GM13977 (cell line): ENCODE measurements around the gene ARFIP2.
A peak's percentile ranks its signal among the peaks of the same experiment; 100 is the strongest.

Experiments
- DNase-seq: peaks from one replicate; pipeline ENCODE4 v3.0.0; 2012; ENCODE audit warnings: low spot score
- in situ Hi-C: fragments of 300-500 bp; cut with MboI; formaldehyde crosslinking; loops from one replicate; pipeline ENCODE4 v1.12.0; 2022; ENCODE audit warnings: low sequenced_read_pairs, low pct_unique_long_range_greater_than_20kb, mixed read lengths, inconsistent platforms; ENCODE audit not compliant: unreplicated experiment
- TF ChIP-seq, protein P1 (sequence below): IDR thresholded peaks from 2 replicates; pipeline ENCODE4 v1.5.1; 2012; ENCODE audit warnings: mild to moderate bottlenecking, control low read depth; ENCODE audit not compliant: insufficient read depth; ENCODE audit errors: extremely low read depth, missing control alignments

ARFIP2 gene

DNA sequence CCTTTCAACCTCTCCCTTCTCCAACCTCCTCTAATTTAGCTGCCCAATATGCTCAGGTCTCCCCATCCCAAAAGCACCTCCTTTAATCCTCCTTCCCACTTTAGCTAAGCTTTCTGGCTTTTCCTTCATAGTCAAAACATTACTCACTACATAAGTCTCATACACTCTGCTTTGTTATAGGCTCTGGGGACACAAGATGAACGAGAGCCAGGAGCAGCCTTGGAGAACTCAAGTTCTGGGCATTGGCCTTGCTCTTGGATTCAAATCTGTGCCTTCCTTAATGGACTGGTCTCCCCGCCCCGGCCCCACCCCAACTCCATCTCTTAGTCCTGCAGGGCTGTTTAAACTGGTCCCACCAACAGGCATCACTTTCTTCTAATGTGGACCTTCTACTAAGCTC is 28.9 kb downstream of the ARFIP2 start:
- DNase-seq: no peak
- TF ChIP-seq, protein P1, sequence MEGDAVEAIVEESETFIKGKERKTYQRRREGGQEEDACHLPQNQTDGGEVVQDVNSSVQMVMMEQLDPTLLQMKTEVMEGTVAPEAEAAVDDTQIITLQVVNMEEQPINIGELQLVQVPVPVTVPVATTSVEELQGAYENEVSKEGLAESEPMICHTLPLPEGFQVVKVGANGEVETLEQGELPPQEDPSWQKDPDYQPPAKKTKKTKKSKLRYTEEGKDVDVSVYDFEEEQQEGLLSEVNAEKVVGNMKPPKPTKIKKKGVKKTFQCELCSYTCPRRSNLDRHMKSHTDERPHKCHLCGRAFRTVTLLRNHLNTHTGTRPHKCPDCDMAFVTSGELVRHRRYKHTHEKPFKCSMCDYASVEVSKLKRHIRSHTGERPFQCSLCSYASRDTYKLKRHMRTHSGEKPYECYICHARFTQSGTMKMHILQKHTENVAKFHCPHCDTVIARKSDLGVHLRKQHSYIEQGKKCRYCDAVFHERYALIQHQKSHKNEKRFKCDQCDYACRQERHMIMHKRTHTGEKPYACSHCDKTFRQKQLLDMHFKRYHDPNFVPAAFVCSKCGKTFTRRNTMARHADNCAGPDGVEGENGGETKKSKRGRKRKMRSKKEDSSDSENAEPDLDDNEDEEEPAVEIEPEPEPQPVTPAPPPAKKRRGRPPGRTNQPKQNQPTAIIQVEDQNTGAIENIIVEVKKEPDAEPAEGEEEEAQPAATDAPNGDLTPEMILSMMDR: no peak
- in situ Hi-C loops: no loop called here

DNA sequence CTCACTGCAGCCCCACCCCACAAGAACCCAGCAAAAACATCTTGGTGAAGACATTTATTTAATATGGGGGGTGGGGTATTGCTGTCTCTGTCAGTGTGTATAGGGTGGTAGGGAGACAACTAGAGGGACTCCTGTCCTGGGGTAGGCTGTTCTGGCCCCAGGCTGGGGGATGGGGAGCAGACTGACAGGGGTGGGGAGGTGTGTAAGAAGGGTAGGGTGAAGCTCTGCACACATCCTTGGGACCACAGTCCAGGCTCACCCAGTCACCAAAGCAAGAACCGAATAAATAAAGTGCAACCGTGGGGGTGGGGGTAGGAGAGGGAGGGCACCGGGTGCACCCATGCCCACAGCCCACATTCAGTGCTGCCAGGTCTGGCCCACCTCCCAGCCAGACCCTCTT is 32.6 kb downstream of the ARFIP2 start:
- in situ Hi-C loops: loop anchor here (10.0 kb wide), 1 partner anchor 64 kb away; no protein-coding TSS in a partner anchor
- TF ChIP-seq, protein P1: no peak

DNA sequence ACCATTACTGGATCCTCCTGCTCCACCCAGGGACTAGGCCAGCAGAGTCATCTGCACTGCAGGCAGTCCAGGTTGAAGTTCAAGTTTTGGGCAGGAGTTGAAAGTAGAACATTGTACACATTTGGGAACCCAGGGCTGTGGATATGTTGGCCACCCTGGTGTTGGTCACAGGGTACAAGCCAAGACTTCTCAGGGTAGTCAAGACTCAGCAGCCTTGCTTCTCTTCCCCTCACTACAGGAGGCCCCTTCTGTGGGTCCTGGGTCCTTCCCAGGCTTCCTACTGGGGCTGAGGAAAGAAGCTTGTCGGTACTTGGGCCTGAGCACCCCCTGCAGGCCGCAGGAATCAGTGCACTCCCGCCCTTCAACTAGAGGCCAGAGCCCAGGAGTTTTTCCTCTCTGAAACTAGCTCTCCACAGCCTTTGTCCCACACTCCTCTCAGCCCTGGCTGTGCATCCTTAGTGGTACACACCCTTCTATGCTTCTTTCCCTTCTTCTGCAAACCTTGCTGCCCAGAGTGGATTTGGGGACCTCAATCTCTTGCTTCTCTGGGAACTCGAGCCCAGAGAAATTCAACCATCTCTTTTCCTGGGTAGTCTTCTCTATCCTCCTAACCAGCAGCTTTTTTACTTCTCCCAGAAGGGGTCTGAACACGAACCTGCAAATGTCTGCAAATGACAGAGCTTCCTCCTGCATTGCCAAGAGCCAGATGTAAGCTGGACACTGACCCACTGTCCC is 37.7 kb downstream of the ARFIP2 start:
- TF ChIP-seq, protein P1: peak; percentile 88
- in situ Hi-C loops: loop anchor here (10.0 kb wide), 1 partner anchor 59 kb away; no protein-coding TSS in a partner anchor

More for the DNA sequence above, 32.6 kb downstream of the ARFIP2 start:
- DNase-seq: no peak

DNA sequence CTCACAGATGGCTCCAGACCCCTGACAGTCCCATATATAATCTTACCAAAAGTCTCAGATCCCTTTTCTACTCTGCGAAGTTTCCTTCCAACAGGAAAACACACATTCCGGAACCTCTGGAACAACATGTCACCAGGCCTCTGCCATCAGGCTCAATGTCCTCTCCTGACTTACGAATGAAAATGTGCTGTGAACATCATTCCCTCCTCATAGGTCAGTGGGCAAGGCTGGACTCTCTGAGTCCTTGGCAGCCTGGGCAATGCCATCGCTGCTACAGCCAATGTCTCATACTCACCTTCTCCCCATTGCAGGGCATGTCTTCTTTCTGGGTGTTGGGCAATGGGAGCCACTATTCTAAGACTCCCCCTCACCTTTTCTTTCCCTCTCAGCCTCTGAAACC is 38.7 kb downstream of the ARFIP2 start:
- DNase-seq: no peak
- in situ Hi-C loops: loop anchor here (10.0 kb wide), 1 partner anchor 58 kb away; no protein-coding TSS in a partner anchor
- TF ChIP-seq, protein P1: no peak

More for the DNA sequence above, 37.7 kb downstream of the ARFIP2 start:
- DNase-seq: peak; percentile 66

DNA sequence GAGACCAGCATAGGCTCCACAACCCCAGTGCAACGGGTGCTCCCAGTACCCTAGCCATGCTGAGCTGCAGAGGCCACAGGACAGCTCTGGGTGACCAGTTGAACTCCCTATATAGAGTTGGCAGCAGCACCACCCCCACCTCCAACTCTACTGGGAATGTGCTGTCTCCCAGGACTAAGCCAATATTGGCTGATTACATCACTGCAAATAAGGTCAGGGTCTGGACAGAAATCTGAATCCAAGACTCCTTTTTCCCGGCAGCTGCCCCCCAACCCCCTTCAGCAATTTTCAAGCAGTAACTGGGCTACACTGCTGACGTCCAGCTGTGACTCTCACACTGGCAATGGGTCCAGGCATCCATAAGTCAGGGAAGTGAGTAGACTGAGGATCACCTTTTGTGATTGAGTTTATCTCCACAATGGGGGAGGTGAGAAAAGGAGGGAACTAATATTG is 40.2 kb downstream of the ARFIP2 start, which contains the start of gene HPX:
HPX (minus strand) TSS at position 82 of the 453 bp plus-strand sequence; CDS start at position 58, 24 bp downstream.
- in situ Hi-C loops: loop anchor here (10.0 kb wide), 1 partner anchor 56 kb away; no protein-coding TSS in a partner anchor
- TF ChIP-seq, protein P1: no peak
- no peak for DNase-seq

DNA sequence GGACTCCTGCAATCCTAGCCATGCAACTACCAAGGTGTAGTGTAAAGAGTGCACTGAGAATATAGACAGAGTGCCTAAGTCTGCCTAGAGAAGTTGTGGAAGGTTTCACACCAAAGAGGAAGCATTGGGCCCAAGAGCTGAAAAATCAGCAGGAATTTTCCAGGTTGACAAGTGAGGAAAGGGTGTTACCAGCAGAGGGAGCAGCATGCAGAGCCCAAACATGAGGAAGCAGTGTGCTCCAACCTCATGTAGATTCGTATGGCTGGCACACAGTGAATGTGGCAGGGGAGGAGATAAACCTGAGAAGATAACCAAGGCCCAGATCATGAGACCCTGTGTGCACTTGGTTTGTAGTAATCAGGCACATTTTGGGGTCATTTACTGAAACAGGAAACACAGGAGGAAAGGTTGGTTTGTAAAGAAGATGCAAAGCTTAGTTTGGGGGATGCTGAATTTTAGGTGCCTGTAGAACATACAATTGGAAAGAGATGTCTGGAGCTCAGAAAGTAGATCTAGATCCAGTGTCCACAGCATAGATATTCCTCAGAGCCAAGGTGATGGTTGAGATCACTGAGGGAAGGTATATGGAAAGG is 42.1 kb downstream of the ARFIP2 start:
- TF ChIP-seq, protein P1: peak; percentile 52
- DNase-seq: no peak
- in situ Hi-C loops: no loop called here
